GOT3 (cell line): ENCODE results near the gene PPM1F.

Experiments used
- DNase-seq: peaks from one replicate; lab custom pipeline; 2025; ENCODE audit warnings: mixed read lengths; lab: John Stamatoyannopoulos, UW

Gene PPM1F

GRCh38 chr22:21975273-21975672, 22.6 kb upstream of the PPM1F start:
- no peak for DNase-seq

GRCh38 chr22:21974058-21974649, 21.5 kb upstream of the PPM1F start:
- no peak for DNase-seq

GRCh38 chr22:21972806-21973205, 20.2 kb upstream of the PPM1F start:
- no peak for DNase-seq

GRCh38 chr22:21972293-21972779, 19.7 kb upstream of the PPM1F start:
- DNase-seq = no peak

GRCh38 chr22:21971858-21972275, 19.2 kb upstream of the PPM1F start:
- no peak for DNase-seq

- DNase-seq = no peak
Observed at GRCh38 chr22:21970800-21971617, 18.4 kb upstream of the PPM1F start.

- DNase-seq = no peak
Observed at GRCh38 chr22:21970037-21970799, 17.6 kb upstream of the PPM1F start.

- no peak for DNase-seq
Observed at GRCh38 chr22:21968452-21969129, 15.9 kb upstream of the PPM1F start.

- DNase-seq = no peak
Observed at GRCh38 chr22:21967693-21968271, 15.1 kb upstream of the PPM1F start.

GRCh38 chr22:21966643-21967516, 14.2 kb upstream of the PPM1F start:
- DNase-seq = no peak

GRCh38 chr22:21965762-21966288, 13.2 kb upstream of the PPM1F start:
- DNase-seq = no peak

- DNase-seq = no peak
Observed at GRCh38 chr22:21964918-21965484, 12.4 kb upstream of the PPM1F start.

GRCh38 chr22:21964234-21964633, 11.6 kb upstream of the PPM1F start:
- DNase-seq = no peak

GRCh38 chr22:21963790-21964211, 11.2 kb upstream of the PPM1F start:
- no peak for DNase-seq

- DNase-seq = no peak
Observed at GRCh38 chr22:21963286-21963685, 10.6 kb upstream of the PPM1F start.

- no peak for DNase-seq
Observed at GRCh38 chr22:21962655-21962949, 10.0 kb upstream of the PPM1F start.

- no peak for DNase-seq
Observed at GRCh38 chr22:21961886-21962654, 9.4 kb upstream of the PPM1F start.

GRCh38 chr22:21961127-21961867, 8.6 kb upstream of the PPM1F start:
- DNase-seq = no peak
